Testis (tissue), 3 donors: Measurements from ENCODE around the gene TPCN2. TPM values are rescaled to one million over a fixed set of nuclear protein-coding genes. Genes with fewer than 3 reads are reported as not detected.

Experiments
- DNase-seq: peaks from one replicate; pipeline ENCODE4 v3.0.0-alpha.2; 2019
- H3K27ac ChIP-seq, 2 donors: fragments of 200-600 bp; sonication (generic); one replicate each; pipeline ENCODE4 v1.5.1; 2019
- H3K27me3 ChIP-seq: fragments of 200-600 bp; sonication (generic); one replicate; pipeline ENCODE4 v1.5.1; 2019
- H3K36me3 ChIP-seq: fragments of 200-600 bp; sonication (generic); one replicate; pipeline ENCODE4 v1.5.1; 2017; ENCODE audit warnings: low read depth; ENCODE audit errors: missing control alignments
- H3K4me1 ChIP-seq: fragments of 200-600 bp; sonication (generic); one replicate; pipeline ENCODE4 v1.5.1; 2019
- H3K4me3 ChIP-seq, 2 donors: fragments of 200-600 bp; sonication (generic); one replicate each; pipeline ENCODE4 v1.5.1; 2017 to 2019
- H3K9me3 ChIP-seq: fragments of 200-600 bp; sonication (generic); one replicate; pipeline ENCODE4 v1.5.1; 2017
- POLR2A ChIP-seq: fragments of 450-650 bp; IDR thresholded peaks from one replicate; pipeline ENCODE4 v1.6.1; 2017; ENCODE audit warnings: antibody characterized with exemption, mild to moderate bottlenecking, moderate library complexity
- WGBS, 2 donors: methylation state at CpG; one replicate each; pipeline ENCODE4 v1.1.5; 2018; 5-methylcytosine and 5-hydroxymethylcytosine counted together
- intact Hi-C: fragments of 100-400 bp; cut with DNase I; formaldehyde crosslinking; loops from one replicate; pipeline ENCODE4 v1.15.1; 2023; ENCODE audit warnings: low total_unique reads
- polyA plus RNA-seq: library from polyadenylated mRNA; stranded (reverse); fragments of 350-450 nt; fragmentation: Illumina TruSeq; extraction: RNeasy Lipid Tissue Mini Kit (QIAGEN cat#74804); gene quantifications from one replicate; pipeline ENCODE4 v1.2.3, GENCODE V29; 2014; ENCODE audit warnings: low read depth, low replicate concordance; ENCODE audit not compliant: insufficient read depth
- total RNA-seq, 2 donors: library from RNA; depleted of rRNA; stranded (reverse); fragments of >200 nt; gene quantifications; one replicate each; pipeline ENCODE4 v1.2.3, GENCODE V29; 2016
- TF ChIP-seq, protein P1 (sequence below), 3 experiments: fragments of 450-650 bp in 2 of 3; fragments of 200-600 bp in 1 of 3; sonication (generic) in 1 of 3; IDR thresholded peaks; one replicate each; pipeline ENCODE4 v1.5.1; 2016 to 2019; ENCODE audit warnings: antibody characterized with exemption in 3 of 3, mild to moderate bottlenecking in 2 of 3, moderate library complexity in 1 of 3

Gene TPCN2
- total and polyA plus RNA-seq, 3 donors from 2014 or later, result 12.9 to 32.5 (median 28.4) TPM

- no peak overlapping the region for H3K27ac ChIP-seq
- intact Hi-C loops, result no loop called here
These were observed 67.9 kb downstream of the TPCN2 start for GRCh38 chr11:69116671-69117070.

DNA sequence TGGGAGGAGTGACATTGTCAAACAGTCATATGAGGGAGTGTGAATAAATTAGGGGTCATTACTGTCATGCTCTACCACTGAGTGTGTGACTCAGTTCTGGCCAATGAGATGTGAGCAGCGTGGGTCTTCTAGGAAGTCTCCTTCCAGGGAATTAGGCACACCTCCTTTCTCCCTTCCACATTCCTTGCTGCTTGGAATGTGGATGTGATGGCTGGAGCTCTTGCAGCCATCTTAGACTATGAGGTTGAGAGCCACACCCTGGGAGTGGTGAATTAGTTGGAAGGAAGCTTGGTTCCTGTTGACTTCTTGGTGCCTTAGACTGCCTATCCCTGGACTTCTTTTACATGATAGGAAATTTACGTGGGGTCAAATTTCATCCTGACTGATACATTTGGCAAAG is 70.5 kb downstream of the TPCN2 start:
- WGBS, 2 donors, result 92 to 100% methylated on average over 2 of the region's 2 CpGs
- intact Hi-C loops, result no loop called here
- no peaks in the 10 kb centered on the region for H3K9me3 ChIP-seq
- H3K4me1 ChIP-seq, result peaks cover 9% of the 10 kb centered on the region
- H3K4me3 ChIP-seq, result no peak overlapping the region
- H3K27ac ChIP-seq, result no peak overlapping the region
- no peak for TF ChIP-seq POLR2A
- TF ChIP-seq, protein P1, sequence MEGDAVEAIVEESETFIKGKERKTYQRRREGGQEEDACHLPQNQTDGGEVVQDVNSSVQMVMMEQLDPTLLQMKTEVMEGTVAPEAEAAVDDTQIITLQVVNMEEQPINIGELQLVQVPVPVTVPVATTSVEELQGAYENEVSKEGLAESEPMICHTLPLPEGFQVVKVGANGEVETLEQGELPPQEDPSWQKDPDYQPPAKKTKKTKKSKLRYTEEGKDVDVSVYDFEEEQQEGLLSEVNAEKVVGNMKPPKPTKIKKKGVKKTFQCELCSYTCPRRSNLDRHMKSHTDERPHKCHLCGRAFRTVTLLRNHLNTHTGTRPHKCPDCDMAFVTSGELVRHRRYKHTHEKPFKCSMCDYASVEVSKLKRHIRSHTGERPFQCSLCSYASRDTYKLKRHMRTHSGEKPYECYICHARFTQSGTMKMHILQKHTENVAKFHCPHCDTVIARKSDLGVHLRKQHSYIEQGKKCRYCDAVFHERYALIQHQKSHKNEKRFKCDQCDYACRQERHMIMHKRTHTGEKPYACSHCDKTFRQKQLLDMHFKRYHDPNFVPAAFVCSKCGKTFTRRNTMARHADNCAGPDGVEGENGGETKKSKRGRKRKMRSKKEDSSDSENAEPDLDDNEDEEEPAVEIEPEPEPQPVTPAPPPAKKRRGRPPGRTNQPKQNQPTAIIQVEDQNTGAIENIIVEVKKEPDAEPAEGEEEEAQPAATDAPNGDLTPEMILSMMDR (IDR thresholded peaks at IDR 0.05), result no peak
- H3K36me3 ChIP-seq, result no peaks in the 10 kb centered on the region
- H3K27me3 ChIP-seq, result no peaks in the 10 kb centered on the region
- no peak for DNase-seq

More at GRCh38 chr11:69116671-69117070, 67.9 kb downstream of the TPCN2 start:
- Histone ChIP-seq H3K4me1 (peaks cover 5% of the 10 kb centered on the region), H3K36me3 (no peaks in the 10 kb centered on the region), H3K27me3 (no peaks in the 10 kb centered on the region), H3K9me3 (no peaks in the 10 kb centered on the region), H3K4me3 (no peak overlapping the region)
- DNase-seq, result no peak
- WGBS, 2 donors, result 94 to 98% methylated on average over 9 to 10 of the region's 10 CpGs
- TF ChIP-seq POLR2A, result no peak
- TF ChIP-seq, protein P1 (IDR thresholded peaks at IDR 0.05), result no peak

DNA sequence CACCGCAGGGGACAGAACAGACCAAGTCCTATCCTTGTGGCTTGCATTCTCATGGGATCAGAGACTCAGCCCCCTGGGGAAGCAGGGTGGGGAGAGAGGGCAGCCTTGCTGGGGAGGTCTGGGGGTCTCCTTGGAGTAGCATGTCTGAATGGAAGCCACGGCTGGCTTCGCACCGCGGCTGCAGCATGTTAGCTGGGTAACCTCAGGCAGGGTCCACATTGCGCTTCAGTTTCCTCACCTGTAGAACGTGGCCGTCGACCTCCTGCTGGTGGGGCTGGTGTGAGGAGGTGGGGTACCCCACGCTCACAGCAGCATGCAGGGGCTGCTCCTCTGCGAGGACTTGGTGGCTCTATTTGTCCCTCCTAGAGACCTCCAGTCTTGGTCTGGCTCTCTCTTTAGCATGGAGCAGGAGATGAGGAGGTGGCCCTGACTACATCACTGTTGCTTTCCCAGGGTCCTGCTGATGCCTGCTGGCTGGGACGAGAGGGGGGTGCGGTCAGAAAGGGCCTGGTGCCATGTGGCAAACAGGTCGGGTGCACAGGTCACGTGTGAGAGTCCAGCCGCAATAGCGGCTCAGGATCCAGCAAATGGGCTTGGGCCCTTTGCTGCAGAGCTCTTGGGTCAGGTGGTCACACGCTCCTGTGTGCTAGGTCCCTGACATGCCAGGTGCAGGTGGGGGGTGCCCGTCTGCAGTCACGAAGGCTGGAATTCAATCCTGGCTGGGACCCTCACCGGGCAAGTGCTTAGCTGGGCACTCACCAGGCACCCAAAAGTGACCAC is 71.6 kb downstream of the TPCN2 start:
- H3K27ac ChIP-seq, result no peak overlapping the region
- H3K36me3 ChIP-seq, result no peaks in the 10 kb centered on the region
- H3K4me1 ChIP-seq, result peaks cover 9% of the 10 kb centered on the region
- no peak for DNase-seq
- TF ChIP-seq POLR2A, result no peak
- TF ChIP-seq, protein P1 (IDR thresholded peaks at IDR 0.05), result no peak
- 91 to 96% methylated on average over 16 to 21 of the region's 21 CpGs for WGBS, 2 donors
- H3K27me3 ChIP-seq, result no peaks in the 10 kb centered on the region
- H3K4me3 ChIP-seq, result no peak overlapping the region
- no peaks in the 10 kb centered on the region for H3K9me3 ChIP-seq
- intact Hi-C loops, result no loop called here

DNA sequence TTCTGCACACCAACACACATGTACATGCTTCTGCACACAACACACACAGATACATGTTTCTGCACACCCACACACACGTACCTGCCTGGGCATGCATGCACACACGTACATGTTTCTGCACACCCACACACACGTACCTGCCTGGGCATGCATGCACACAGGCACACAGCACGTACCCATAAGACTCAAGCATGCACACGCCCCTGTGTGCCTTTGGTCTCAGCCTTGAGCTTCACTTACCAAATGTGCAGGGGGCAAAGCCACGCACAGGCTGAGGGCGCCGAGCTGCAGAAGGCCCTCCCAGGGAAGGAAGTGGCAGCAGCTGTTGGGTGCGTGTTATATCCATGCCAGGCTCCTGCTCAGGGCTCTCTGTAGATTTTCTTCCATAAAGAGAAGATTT is 72.3 kb downstream of the TPCN2 start:
- Histone ChIP-seq H3K27ac (no peak overlapping the region), H3K9me3 (no peaks in the 10 kb centered on the region), H3K4me1 (peaks cover 9% of the 10 kb centered on the region), H3K4me3 (no peak overlapping the region), H3K27me3 (no peaks in the 10 kb centered on the region), H3K36me3 (no peaks in the 10 kb centered on the region)
- WGBS, 2 donors, result 86 to 89% methylated on average over 9 of the region's 9 CpGs
- TF ChIP-seq POLR2A, result no peak
- TF ChIP-seq, protein P1 (IDR thresholded peaks at IDR 0.05), result no peak
- no peak for DNase-seq
- intact Hi-C loops, result no loop called here
